Suprapubic skin (tissue), 4 donors: ENCODE data around the gene FGF22. TPM values are rescaled to one million over a fixed set of nuclear protein-coding genes. Genes with fewer than 3 reads are reported as not detected.

ENCODE experiments used
- DNase-seq, 2 donors: peaks; one replicate each; pipeline ENCODE4 v3.0.0-alpha.2; 2019; ENCODE audit warnings: low spot score in 2 of 2
- H3K27ac ChIP-seq: fragments of 200-600 bp; sonication (generic); one replicate; pipeline ENCODE4 v1.5.1; 2019
- H3K27me3 ChIP-seq: fragments of 200-600 bp; sonication (generic); one replicate; pipeline ENCODE4 v1.5.1; 2019
- H3K36me3 ChIP-seq: fragments of 200-600 bp; sonication (generic); one replicate; pipeline ENCODE4 v1.5.1; 2019
- H3K4me1 ChIP-seq: fragments of 200-600 bp; sonication (generic); one replicate; pipeline ENCODE4 v1.5.1; 2019
- H3K4me3 ChIP-seq: fragments of 200-600 bp; sonication (generic); one replicate; pipeline ENCODE4 v1.5.1; 2019; ENCODE audit warnings: mild to moderate bottlenecking
- H3K9me3 ChIP-seq: fragments of 200-600 bp; sonication (generic); one replicate; pipeline ENCODE4 v1.5.1; 2019
- CTCF ChIP-seq, 2 donors: fragments of 200-600 bp in 1 of 2; fragments of 450-650 bp in 1 of 2; sonication (generic) in 1 of 2; IDR thresholded peaks; one replicate each; pipeline ENCODE4 v1.5.1; 2016 to 2019; ENCODE audit warnings: antibody characterized with exemption in 2 of 2, mild to moderate bottlenecking in 1 of 2, moderate library complexity in 1 of 2
- EP300 ChIP-seq: sonication (generic); formaldehyde crosslinking; IDR thresholded peaks from one replicate; pipeline ENCODE4 v1.6.1; 2017; ENCODE audit warnings: antibody characterized with exemption
- POLR2A ChIP-seq, 2 donors: fragments of 450-650 bp; IDR thresholded peaks; one replicate each; pipeline ENCODE4 v1.6.1; 2017; ENCODE audit warnings: antibody characterized with exemption in 2 of 2, mild to moderate bottlenecking in 2 of 2, moderate library complexity in 2 of 2
- POLR2AphosphoS5 ChIP-seq, 3 donors: sonication (generic); formaldehyde crosslinking; IDR thresholded peaks; one replicate each; pipeline ENCODE4 v1.6.1; 2017; ENCODE audit warnings: antibody characterized with exemption in 3 of 3
- WGBS: methylation state at CpG from one replicate; pipeline ENCODE4 v1.1.5; 2018; 5-methylcytosine and 5-hydroxymethylcytosine counted together
- total RNA-seq, 4 donors: library from RNA; depleted of rRNA; stranded (reverse); fragments of >200 nt; gene quantifications; one replicate each; pipeline ENCODE4 v1.1.0, GENCODE V29; 2016

FGF22 gene
- total RNA-seq, 4 donors from 2014 or later: 5.2 to 13.0 (median 9.2) TPM

- no peak overlapping the region for H3K27ac ChIP-seq
- no peak for DNase-seq
- no peak overlapping the region for H3K4me3 ChIP-seq
- peaks cover 21% of the 10 kb centered on the region for H3K4me1 ChIP-seq
- H3K9me3 ChIP-seq: no peaks in the 10 kb centered on the region
- H3K27me3 ChIP-seq: no peaks in the 10 kb centered on the region
- 95% methylated on average over 25 of the region's 54 CpGs for WGBS
- TF ChIP-seq POLR2AphosphoS5 (IDR thresholded peaks at IDR 0.05) (no peak), CTCF (IDR thresholded peaks at IDR 0.05) (no peak)
- H3K36me3 ChIP-seq: peaks cover 75% of the 10 kb centered on the region
Observed at GRCh38 chr19:652467-653389, 13.0 kb downstream of the FGF22 start.

GRCh38 chr19:653425-653824 lies 13.7 kb downstream of the FGF22 start:
- 90% methylated on average over 7 of the region's 17 CpGs for WGBS
- no peaks in the 10 kb centered on the region for H3K9me3 ChIP-seq
- no peak for DNase-seq
- H3K4me3 ChIP-seq: no peak overlapping the region
- peaks cover 68% of the 10 kb centered on the region for H3K36me3 ChIP-seq
- H3K27ac ChIP-seq: no peak overlapping the region
- peaks cover 28% of the 10 kb centered on the region for H3K4me1 ChIP-seq
- no peaks in the 10 kb centered on the region for H3K27me3 ChIP-seq
- no peak for TF ChIP-seq EP300
- TF ChIP-seq POLR2AphosphoS5 (IDR thresholded peaks at IDR 0.05): no peak
- TF ChIP-seq POLR2A (IDR thresholded peaks at IDR 0.05): no peak
- TF ChIP-seq CTCF (IDR thresholded peaks at IDR 0.05): no peak

- WGBS: 79% methylated on average over 10 of the region's 17 CpGs
- Histone ChIP-seq H3K4me1 (peaks cover 51% of the 10 kb centered on the region), H3K36me3 (peaks cover 47% of the 10 kb centered on the region), H3K9me3 (no peaks in the 10 kb centered on the region), H3K27ac (no peak overlapping the region), H3K27me3 (no peaks in the 10 kb centered on the region), H3K4me3 (no peak overlapping the region)
- no peak for TF ChIP-seq CTCF (IDR thresholded peaks at IDR 0.05)
- no peak for TF ChIP-seq EP300
- no peak for TF ChIP-seq POLR2AphosphoS5 (IDR thresholded peaks at IDR 0.05)
- no peak for TF ChIP-seq POLR2A (IDR thresholded peaks at IDR 0.05)
- no peak for DNase-seq
Observed at GRCh38 chr19:655691-656090, 16.0 kb downstream of the FGF22 start.

GRCh38 chr19:656751-657559 lies 17.3 kb downstream of the FGF22 start:
- no peaks in the 10 kb centered on the region for H3K9me3 ChIP-seq
- H3K4me3 ChIP-seq: no peak overlapping the region
- DNase-seq: no peak
- H3K27ac ChIP-seq: no peak overlapping the region
- no peaks in the 10 kb centered on the region for H3K27me3 ChIP-seq
- 86% methylated on average over 29 of the region's 43 CpGs for WGBS
- H3K36me3 ChIP-seq: peaks cover 35% of the 10 kb centered on the region
- H3K4me1 ChIP-seq: peaks cover 63% of the 10 kb centered on the region
- TF ChIP-seq CTCF (IDR thresholded peaks at IDR 0.05): no peak
- no peak for TF ChIP-seq EP300
- TF ChIP-seq POLR2A (IDR thresholded peaks at IDR 0.05): no peak
- TF ChIP-seq POLR2AphosphoS5 (IDR thresholded peaks at IDR 0.05): no peak

GRCh38 chr19:657611-658010 lies 17.9 kb downstream of the FGF22 start:
- DNase-seq: no peak
- 79% methylated on average over 17 of the region's 19 CpGs for WGBS
- Histone ChIP-seq H3K9me3 (no peaks in the 10 kb centered on the region), H3K4me1 (peaks cover 66% of the 10 kb centered on the region), H3K36me3 (peaks cover 28% of the 10 kb centered on the region), H3K4me3 (no peak overlapping the region), H3K27ac (no peak overlapping the region), H3K27me3 (no peaks in the 10 kb centered on the region)
- no peak for TF ChIP-seq CTCF (IDR thresholded peaks at IDR 0.05)
- no peak for TF ChIP-seq POLR2AphosphoS5 (IDR thresholded peaks at IDR 0.05)
- TF ChIP-seq EP300: no peak
- no peak for TF ChIP-seq POLR2A (IDR thresholded peaks at IDR 0.05)
